Measurements from ENCODE around the gene ZBTB7B.
A peak's percentile ranks its signal among the peaks of the same experiment; 100 is the strongest.

ZBTB7B gene

DNA sequence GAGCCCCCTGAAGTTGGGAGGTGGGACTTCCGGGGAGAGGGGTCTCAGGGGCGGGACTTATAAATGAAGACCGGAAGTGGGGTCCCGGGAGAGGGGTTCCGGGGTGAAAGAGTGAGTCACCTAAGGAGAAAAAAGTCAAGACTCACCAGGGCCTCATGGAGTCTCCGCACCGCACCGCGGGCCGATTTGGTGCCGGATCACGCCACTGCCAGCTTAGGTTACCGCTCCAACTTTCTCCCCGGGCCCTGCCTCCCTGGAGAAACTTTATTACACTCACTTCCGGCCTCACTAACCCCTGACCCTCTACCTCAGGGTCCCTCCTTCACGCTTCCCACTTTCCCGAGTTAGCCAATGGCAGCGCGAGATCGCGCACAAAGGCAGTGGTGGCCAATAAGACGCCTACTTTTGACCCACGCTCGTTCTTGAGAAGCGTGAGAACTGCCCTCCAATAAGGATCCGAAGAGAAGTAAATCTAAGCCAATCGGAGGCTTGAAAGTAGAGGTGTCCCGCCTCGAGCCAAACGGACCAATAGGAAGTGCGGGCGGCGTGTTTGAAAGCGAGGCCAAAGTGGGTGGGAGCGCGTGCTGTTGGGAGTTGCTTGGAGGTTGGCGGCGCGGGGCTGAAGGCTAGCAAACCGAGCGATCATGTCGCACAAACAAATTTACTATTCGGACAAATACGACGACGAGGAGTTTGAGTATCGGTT lies 28.3 kb upstream of the ZBTB7B start, which contains the start of gene CKS1B (continued):
- TF ChIP-seq, protein P1, sequence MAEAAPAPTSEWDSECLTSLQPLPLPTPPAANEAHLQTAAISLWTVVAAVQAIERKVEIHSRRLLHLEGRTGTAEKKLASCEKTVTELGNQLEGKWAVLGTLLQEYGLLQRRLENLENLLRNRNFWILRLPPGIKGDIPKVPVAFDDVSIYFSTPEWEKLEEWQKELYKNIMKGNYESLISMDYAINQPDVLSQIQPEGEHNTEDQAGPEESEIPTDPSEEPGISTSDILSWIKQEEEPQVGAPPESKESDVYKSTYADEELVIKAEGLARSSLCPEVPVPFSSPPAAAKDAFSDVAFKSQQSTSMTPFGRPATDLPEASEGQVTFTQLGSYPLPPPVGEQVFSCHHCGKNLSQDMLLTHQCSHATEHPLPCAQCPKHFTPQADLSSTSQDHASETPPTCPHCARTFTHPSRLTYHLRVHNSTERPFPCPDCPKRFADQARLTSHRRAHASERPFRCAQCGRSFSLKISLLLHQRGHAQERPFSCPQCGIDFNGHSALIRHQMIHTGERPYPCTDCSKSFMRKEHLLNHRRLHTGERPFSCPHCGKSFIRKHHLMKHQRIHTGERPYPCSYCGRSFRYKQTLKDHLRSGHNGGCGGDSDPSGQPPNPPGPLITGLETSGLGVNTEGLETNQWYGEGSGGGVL (tag by site-specific recombination; IDR thresholded peaks at IDR 0.05) = no peak
- TF ChIP-seq ZFP69B (tag by site-specific recombination; IDR thresholded peaks at IDR 0.05) (no peak), SETDB1 (IDR thresholded peaks at IDR 0.05; ENCODE audit: insufficient read length, low read length) (no peak), KLF16 (tag by site-specific recombination; IDR thresholded peaks at IDR 0.05) (no peak; the same call in 1 of the 2 replicates), REPIN1 (tag by site-specific recombination; IDR thresholded peaks at IDR 0.05; ENCODE audit: low read depth) (no peak), ZNF202 (tag by site-specific recombination; IDR thresholded peaks at IDR 0.05; ENCODE audit: borderline replicate concordance) (no peak), IKZF3 (tag by site-specific recombination; IDR thresholded peaks at IDR 0.05) (no peak; the same call in 1 of the 2 replicates), RBAK (tag by site-specific recombination; IDR thresholded peaks at IDR 0.05) (no peak), ZNF114 (tag by site-specific recombination; IDR thresholded peaks at IDR 0.05) (no peak), ZBTB8A (tag by site-specific recombination; IDR thresholded peaks at IDR 0.05) (no peak; the same call in 1 of the 2 replicates), ZNF610 (tag by site-specific recombination; IDR thresholded peaks at IDR 0.05; ENCODE audit: borderline replicate concordance) (no peak), ZNF133 (tag by site-specific recombination; IDR thresholded peaks at IDR 0.05) (no peak), ZNF16 (tag by site-specific recombination; IDR thresholded peaks at IDR 0.05; ENCODE audit: low read depth) (no peak), ZNF23 (tag by site-specific recombination; IDR thresholded peaks at IDR 0.05; ENCODE audit: borderline replicate concordance) (no peak), ZNF514 (tag by site-specific recombination; IDR thresholded peaks at IDR 0.05) (no peak), ZNF76 (tag by site-specific recombination; IDR thresholded peaks at IDR 0.05; ENCODE audit: borderline replicate concordance, low read depth) (peak; percentile 11), ZNF239 (tag by site-specific recombination; IDR thresholded peaks at IDR 0.05) (no peak), GFI1B (tag by site-specific recombination; IDR thresholded peaks at IDR 0.05) (no peak), ZNF660 (tag by site-specific recombination; IDR thresholded peaks at IDR 0.05) (no peak), FEZF1 (tag by site-specific recombination; IDR thresholded peaks at IDR 0.05) (0 out of 2 replicates have a peak, but pooled peaks have one; percentile 4), ZEB2 (tag by site-specific recombination; IDR thresholded peaks at IDR 0.05) (0 out of 2 replicates have a peak, but pooled peaks have one; percentile 6), ZNF707 (tag by site-specific recombination; IDR thresholded peaks at IDR 0.05) (no peak), KLF10 (tag by site-specific recombination; IDR thresholded peaks at IDR 0.05) (no peak), ZNF837 (tag by site-specific recombination; IDR thresholded peaks at IDR 0.05) (no peak), OSR2 (tag by site-specific recombination; IDR thresholded peaks at IDR 0.05) (no peak), KLF8 (tag by site-specific recombination; IDR thresholded peaks at IDR 0.05) (peak; percentile 11; the same call in 1 of the 2 replicates), ZNF37A (tag by site-specific recombination; IDR thresholded peaks at IDR 0.05) (no peak), ZNF629 (tag by site-specific recombination; IDR thresholded peaks at IDR 0.05) (no peak; the same call in 1 of the 2 replicates), ZNF843 (tag by site-specific recombination; IDR thresholded peaks at IDR 0.05) (peak; percentile 47; the same call in 1 of the 2 replicates), ZNF2 (tag by site-specific recombination; IDR thresholded peaks at IDR 0.05) (no peak), ZBTB48 (tag by site-specific recombination; IDR thresholded peaks at IDR 0.05) (peak; percentile 31; the same call in 1 of the 2 replicates)
- TF ChIP-seq, protein P2, sequence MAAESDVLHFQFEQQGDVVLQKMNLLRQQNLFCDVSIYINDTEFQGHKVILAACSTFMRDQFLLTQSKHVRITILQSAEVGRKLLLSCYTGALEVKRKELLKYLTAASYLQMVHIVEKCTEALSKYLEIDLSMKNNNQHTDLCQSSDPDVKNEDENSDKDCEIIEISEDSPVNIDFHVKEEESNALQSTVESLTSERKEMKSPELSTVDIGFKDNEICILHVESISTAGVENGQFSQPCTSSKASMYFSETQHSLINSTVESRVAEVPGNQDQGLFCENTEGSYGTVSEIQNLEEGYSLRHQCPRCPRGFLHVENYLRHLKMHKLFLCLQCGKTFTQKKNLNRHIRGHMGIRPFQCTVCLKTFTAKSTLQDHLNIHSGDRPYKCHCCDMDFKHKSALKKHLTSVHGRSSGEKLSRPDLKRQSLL (tag by site-specific recombination; IDR thresholded peaks at IDR 0.05) = 0 out of 2 replicates have a peak, but pooled peaks have one; percentile 9
- TF ChIP-seq, protein P3, sequence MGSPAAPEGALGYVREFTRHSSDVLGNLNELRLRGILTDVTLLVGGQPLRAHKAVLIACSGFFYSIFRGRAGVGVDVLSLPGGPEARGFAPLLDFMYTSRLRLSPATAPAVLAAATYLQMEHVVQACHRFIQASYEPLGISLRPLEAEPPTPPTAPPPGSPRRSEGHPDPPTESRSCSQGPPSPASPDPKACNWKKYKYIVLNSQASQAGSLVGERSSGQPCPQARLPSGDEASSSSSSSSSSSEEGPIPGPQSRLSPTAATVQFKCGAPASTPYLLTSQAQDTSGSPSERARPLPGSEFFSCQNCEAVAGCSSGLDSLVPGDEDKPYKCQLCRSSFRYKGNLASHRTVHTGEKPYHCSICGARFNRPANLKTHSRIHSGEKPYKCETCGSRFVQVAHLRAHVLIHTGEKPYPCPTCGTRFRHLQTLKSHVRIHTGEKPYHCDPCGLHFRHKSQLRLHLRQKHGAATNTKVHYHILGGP (tag by site-specific recombination; IDR thresholded peaks at IDR 0.05) = no peak
- TF ChIP-seq, protein P4, sequence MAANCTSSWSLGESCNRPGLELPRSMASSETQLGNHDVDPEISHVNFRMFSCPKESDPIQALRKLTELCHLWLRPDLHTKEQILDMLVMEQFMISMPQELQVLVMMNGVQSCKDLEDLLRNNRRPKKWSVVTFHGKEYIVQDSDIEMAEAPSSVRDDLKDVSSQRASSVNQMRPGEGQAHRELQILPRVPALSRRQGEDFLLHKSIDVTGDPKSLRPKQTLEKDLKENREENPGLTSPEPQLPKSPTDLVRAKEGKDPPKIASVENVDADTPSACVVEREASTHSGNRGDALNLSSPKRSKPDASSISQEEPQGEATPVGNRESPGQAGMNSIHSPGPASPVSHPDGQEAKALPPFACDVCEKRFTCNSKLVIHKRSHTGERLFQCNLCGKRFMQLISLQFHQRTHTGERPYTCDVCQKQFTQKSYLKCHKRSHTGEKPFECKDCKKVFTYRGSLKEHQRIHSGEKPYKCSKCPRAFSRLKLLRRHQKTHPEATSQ (tag by site-specific recombination; IDR thresholded peaks at IDR 0.05) = no peak

Measured in HEK293 (cell line).